H9 (cell line): ENCODE data around the gene STXBP5L. TPM values are rescaled to one million over a fixed set of nuclear protein-coding genes. Genes with fewer than 3 reads are reported as not detected.

Experiments
- DNase-seq: peaks from one replicate; pipeline ENCODE4 v3.0.0-alpha.2; 2017
- H2AFZ ChIP-seq: one replicate; pipeline ENCODE4 v1.6.1; 2013; ENCODE audit warnings: mild to moderate bottlenecking, low read length, control low read depth, moderate library complexity
- H2AK5ac ChIP-seq: 2 replicates; pipeline ENCODE4 v1.6.1; 2013; ENCODE audit warnings: low read length, control low read depth, mixed read lengths; ENCODE audit not compliant: insufficient read length
- H2BK120ac ChIP-seq: one replicate; pipeline ENCODE4 v1.6.1; 2013; ENCODE audit warnings: low read depth, mild to moderate bottlenecking, low read length, control low read depth, inconsistent platforms; ENCODE audit not compliant: poor library complexity, severe bottlenecking
- H2BK12ac ChIP-seq: 2 replicates; pipeline ENCODE4 v1.6.1; 2013; ENCODE audit warnings: low read length, control low read depth, mixed read lengths, low read depth; ENCODE audit not compliant: insufficient read length
- H2BK15ac ChIP-seq: 2 replicates; pipeline ENCODE4 v1.6.1; 2013; ENCODE audit warnings: low read depth, low read length, control low read depth
- H2BK20ac ChIP-seq: one replicate; pipeline ENCODE4 v1.6.1; 2013; ENCODE audit warnings: low read depth, mild to moderate bottlenecking, low read length, control low read depth, inconsistent platforms; ENCODE audit not compliant: poor library complexity, severe bottlenecking
- H2BK5ac ChIP-seq: 2 replicates; pipeline ENCODE4 v1.6.1; 2013; ENCODE audit warnings: low read length, control low read depth, mixed read lengths; ENCODE audit not compliant: insufficient read length
- H3K14ac ChIP-seq: 2 replicates; pipeline ENCODE4 v1.6.1; 2013; ENCODE audit warnings: low read length, control low read depth; ENCODE audit not compliant: insufficient read depth
- H3K18ac ChIP-seq: 2 replicates; pipeline ENCODE4 v1.6.1; 2013; ENCODE audit warnings: low read depth, mild to moderate bottlenecking, mixed read lengths, low read length, control low read depth; ENCODE audit not compliant: insufficient read length
- H3K23ac ChIP-seq: 2 replicates; pipeline ENCODE4 v1.6.1; 2013; ENCODE audit warnings: low read length, control low read depth, mixed read lengths, low read depth; ENCODE audit not compliant: insufficient read length
- H3K23me2 ChIP-seq: 2 replicates; pipeline ENCODE4 v1.6.1; 2013; ENCODE audit warnings: low read depth, mild to moderate bottlenecking, mixed read lengths, low read length, control low read depth; ENCODE audit not compliant: insufficient read length, poor library complexity, severe bottlenecking
- H3K27ac ChIP-seq: 2 replicates; pipeline ENCODE4 v1.5.1; 2013; ENCODE audit warnings: low read length, control low read depth, mixed read lengths, low read depth; ENCODE audit not compliant: insufficient read length
- H3K27me3 ChIP-seq: 2 replicates; pipeline ENCODE4 v1.6.1; 2013; ENCODE audit warnings: low read length, control low read depth, inconsistent platforms; ENCODE audit not compliant: insufficient read depth
- H3K4ac ChIP-seq: 2 replicates; pipeline ENCODE4 v1.6.1; 2013; ENCODE audit warnings: low read depth, mild to moderate bottlenecking, control low read depth, inconsistent platforms, low read length, moderate library complexity
- H3K4me1 ChIP-seq: 2 replicates; pipeline ENCODE4 v1.6.1; 2013; ENCODE audit warnings: low read length, control low read depth, inconsistent platforms; ENCODE audit not compliant: insufficient read depth
- H3K4me2 ChIP-seq: 2 replicates; pipeline ENCODE4 v1.6.1; 2013; ENCODE audit warnings: low read length, control low read depth, mixed read lengths; ENCODE audit not compliant: insufficient read length, insufficient read depth
- H3K56ac ChIP-seq: 2 replicates; pipeline ENCODE4 v1.6.1; 2013; ENCODE audit warnings: low read depth, mild to moderate bottlenecking, mixed read lengths, low read length, control low read depth; ENCODE audit not compliant: insufficient read length
- H3K79me1 ChIP-seq: 2 replicates; pipeline ENCODE4 v1.6.1; 2013; ENCODE audit warnings: low read depth, mild to moderate bottlenecking, moderate library complexity, low read length, control low read depth, inconsistent platforms; ENCODE audit not compliant: insufficient read depth, poor library complexity, severe bottlenecking
- H3K79me2 ChIP-seq: 2 replicates; pipeline ENCODE4 v1.6.1; 2013; ENCODE audit warnings: low read length, control low read depth, inconsistent platforms; ENCODE audit not compliant: insufficient read depth
- H3K9ac ChIP-seq: 2 replicates; pipeline ENCODE4 v1.6.1; 2013; ENCODE audit warnings: low read length, control low read depth, mixed read lengths; ENCODE audit not compliant: insufficient read length; ENCODE audit errors: extremely low read depth
- H3K9me3 ChIP-seq: one replicate; pipeline ENCODE4 v1.6.1; 2013; ENCODE audit warnings: low read depth, low read length, inconsistent platforms; ENCODE audit not compliant: control insufficient read depth
- H3T11ph ChIP-seq: one replicate; pipeline ENCODE4 v1.6.1; 2013; ENCODE audit warnings: mild to moderate bottlenecking, low read length, control low read depth, inconsistent platforms
- H4K20me1 ChIP-seq: one replicate; pipeline ENCODE4 v1.6.1; 2013; ENCODE audit not compliant: control insufficient read depth, insufficient read length, insufficient read depth
- H4K5ac ChIP-seq: 2 replicates; pipeline ENCODE4 v1.6.1; 2013; ENCODE audit warnings: low read depth, mild to moderate bottlenecking, mixed read lengths, low read length, control low read depth; ENCODE audit not compliant: insufficient read length
- H4K8ac ChIP-seq: replicated peaks from 2 replicates; pipeline ENCODE4 v1.6.1; 2013; ENCODE audit warnings: low read length, control low read depth, mixed read lengths, low read depth; ENCODE audit not compliant: insufficient read length
- H4K91ac ChIP-seq: 2 replicates; pipeline ENCODE4 v1.6.1; 2013; ENCODE audit warnings: low read depth, mild to moderate bottlenecking, moderate library complexity, mixed read lengths, low read length, control low read depth; ENCODE audit not compliant: insufficient read length
- H3K27ac Mint-ChIP-seq, 3 experiments: 2 replicates in 2 of 3; 3 replicates in 1 of 3; pipeline ENCODE4 v1.8.0; 2020 to 2021; ENCODE audit warnings: mixed read lengths in 3 of 3, mild to moderate bottlenecking in 1 of 3, moderate library complexity in 1 of 3
- H3K27me3 Mint-ChIP-seq: 2 replicates; pipeline ENCODE4 v1.8.0; 2021; ENCODE audit warnings: low read depth, mild to moderate bottlenecking, moderate library complexity, mixed read lengths
- H3K36me3 Mint-ChIP-seq, 3 experiments: 2 replicates in 2 of 3; 3 replicates in 1 of 3; pipeline ENCODE4 v1.8.0; 2020 to 2021; ENCODE audit warnings: low read depth in 3 of 3, mixed read lengths in 3 of 3; ENCODE audit not compliant: insufficient read depth in 1 of 3
- H3K4me1 Mint-ChIP-seq, 2 experiments: 2 replicates each; pipeline ENCODE4 v1.8.0; 2020; ENCODE audit warnings: mixed read lengths in 2 of 2
- H3K4me3 Mint-ChIP-seq, 2 experiments: 2 replicates in 1 of 2; 3 replicates in 1 of 2; pipeline ENCODE4 v1.8.0; 2020 to 2021; ENCODE audit warnings: mild to moderate bottlenecking in 2 of 2, mixed read lengths in 2 of 2, moderate library complexity in 1 of 2
- H3K9me3 Mint-ChIP-seq, 2 experiments: 2 replicates in 1 of 2; 3 replicates in 1 of 2; pipeline ENCODE4 v1.8.0; 2020; ENCODE audit warnings: mild to moderate bottlenecking in 2 of 2, mixed read lengths in 2 of 2, moderate library complexity in 1 of 2
- CTCF ChIP-seq: fragments of 200-600 bp; sonication (generic); conservative IDR thresholded peaks from 3 replicates; pipeline ENCODE4 v1.8.0; 2021; ENCODE audit warnings: antibody characterized with exemption, mild to moderate bottlenecking
- WGBS: extraction: QIAGEN DNeasy Blood & Tissue Kit; methylation state at CpG from one replicate; pipeline ENCODE4 v1.1.7; 2013; ENCODE audit warnings: missing lambda C conversion rate, low lambda C conversion rate, mixed read lengths; ENCODE audit not compliant: insufficient read length; ENCODE audit errors: extremely low coverage; 5-methylcytosine and 5-hydroxymethylcytosine counted together
- total RNA-seq: library from RNA; stranded (reverse); gene quantifications from 2 replicates; pipeline ENCODE4 v1.2.1, GENCODE V29; 2021

STXBP5L gene
- total RNA-seq, 1 experiment from 2014 or later: 4.7 TPM

GRCh38 chr3:120988994-120989393, 81.0 kb downstream of the STXBP5L start:
- Mint-ChIP-seq H3K4me1 (peaks cover 1 to 4% of the 10 kb centered on the region in 2 experiments), H3K4me3 (no peak overlapping the region), H3K27me3 (no peaks in the 10 kb centered on the region), H3K9me3 (peaks cover 13 to 16% of the 10 kb centered on the region in 2 experiments; a peak in 4 of 5 replicates), H3K36me3 (peaks cover 2 to 18% (median 10%) of the 10 kb centered on the region in 3 experiments), H3K27ac (no peak overlapping the region)
- Histone ChIP-seq H3K9me3 (no peaks in the 10 kb centered on the region), H3K18ac (no peak overlapping the region), H3K4me1 (no peaks in the 10 kb centered on the region), H3T11ph (no peak overlapping the region), H3K9ac (no peak overlapping the region), H3K27me3 (no peaks in the 10 kb centered on the region), H3K23me2 (no peaks in the 10 kb centered on the region), H2AFZ (no peak overlapping the region), H3K23ac (no peak overlapping the region), H3K56ac (no peak overlapping the region), H2BK12ac (no peak overlapping the region), H3K4ac (no peak overlapping the region), H2BK20ac (no peak overlapping the region), H2BK15ac (no peak overlapping the region), H4K8ac (no peak overlapping the region), H3K4me2 (no peak overlapping the region), H4K20me1 (no peaks in the 10 kb centered on the region), H3K79me2 (no peaks in the 10 kb centered on the region), H4K91ac (no peak overlapping the region), H4K5ac (no peak overlapping the region), H2BK5ac (no peak overlapping the region), H2AK5ac (no peak overlapping the region), H3K27ac (no peak overlapping the region), H2BK120ac (no peak overlapping the region), H3K79me1 (no peaks in the 10 kb centered on the region), H3K14ac (no peak overlapping the region)
- no CpG with 5 or more reads among the region's 4 CpGs for WGBS
- no peak for TF ChIP-seq CTCF
- no peak for DNase-seq
